ENCODE results near the gene RAI1. TPM values are rescaled to one million over a fixed set of nuclear protein-coding genes. Genes with fewer than 3 reads are reported as not detected.

RAI1 gene
- total and polyA plus RNA-seq, 2 of the 13 experiments (the other 11 are each of a cell fraction or from before 2014, with no cell fraction given), result 3.4 to 5.2 TPM

DNA sequence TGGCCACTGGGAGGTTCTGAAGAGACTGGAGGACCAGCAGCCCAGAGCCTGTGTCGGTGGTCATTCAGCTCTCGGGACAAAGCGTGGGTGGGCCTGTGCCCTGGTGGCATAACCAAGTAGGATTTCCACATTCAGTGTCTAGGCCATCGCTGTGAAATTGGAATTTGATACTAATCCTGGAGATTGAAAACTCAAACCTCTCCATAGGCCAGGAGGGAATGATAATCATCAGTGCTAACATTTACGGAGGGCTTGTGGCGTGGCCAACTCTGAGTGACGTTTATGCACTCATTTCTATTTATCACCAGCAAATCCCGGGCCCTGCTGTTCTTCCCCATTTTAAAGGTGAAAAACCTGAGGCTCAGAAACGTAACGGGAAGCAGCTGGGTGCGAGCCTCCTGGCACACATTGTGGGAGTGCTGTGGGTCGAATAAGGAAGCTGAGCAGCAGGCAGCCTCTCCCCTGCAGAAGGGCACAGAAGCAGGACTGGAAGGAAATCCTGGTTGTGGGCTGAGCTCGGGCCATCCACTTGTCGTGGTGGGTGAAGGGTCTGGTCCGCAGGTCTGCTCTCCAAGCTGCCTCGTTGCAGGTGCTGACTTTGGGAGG, 33.1 kb downstream of the RAI1 start:
- H3K9me3 ChIP-seq (ENCODE audit: low read length), result no peaks in the 10 kb centered on the region
- ATAC-seq (no peak), FAIRE-seq (no peak), DNase-seq (ENCODE audit: low spot score) (no peak)
- H3K36me3 ChIP-seq (replicated peaks in 1 of 2; ENCODE audit: control insufficient read depth in 1 of 2, insufficient read depth in 2 of 2, low read length in 2 of 2), result 0 out of 5 replicates have a peak, but pooled peaks cover 0 to 3% of the 10 kb centered on the region in 2 experiments
- no TSS peak for BruUV-seq (replicated peaks)
- H3K9ac ChIP-seq (ENCODE audit: insufficient read depth, low read depth, low read length), result no peak overlapping the region
- no peak overlapping the region for H3K27ac ChIP-seq (ENCODE audit: extremely low read length, insufficient read depth, low read length)
- peaks cover 10% of the 10 kb centered on the region; the same call in 1 of the 2 replicates for H4K20me1 ChIP-seq (ENCODE audit: insufficient read depth, low read length)
- peaks cover 68% of the 10 kb centered on the region for H3K79me2 ChIP-seq (ENCODE audit: insufficient read depth, low read length)
- H3K4me3 ChIP-seq (replicated peaks in 1 of 3; ENCODE audit: insufficient read depth in 1 of 3, low read depth in 2 of 3, low read length in 3 of 3), result no peak overlapping the region
- in situ Hi-C loops (cut with HindIII; ENCODE audit: extremely low pct_ligation_motif_present, low pct_unique_long_range_greater_than_20kb) (no loop called here), intact Hi-C loops (cut with micrococcal nuclease; ENCODE audit: unreplicated experiment) (loop anchor here (10.0 kb wide), 1 partner anchor 140 kb away; no protein-coding TSS in a partner anchor)
- 94% methylated on average over 14 of the region's 16 CpGs for WGBS (ENCODE audit: low lambda C conversion rate)
- no peak for TF ChIP-seq SP140L (CRISPR knock-in tag; IDR thresholded peaks at IDR 0.05; ENCODE audit: borderline replicate concordance)
- H2AFZ ChIP-seq (ENCODE audit: low read length), result no peak overlapping the region
- H3K4me2 ChIP-seq (ENCODE audit: low read depth, low read length), result no peak overlapping the region
- CTCF ChIA-PET (ENCODE audit: low intra/inter-chr PET ratio, low total read pairs), result no interaction called here
- no peaks in the 10 kb centered on the region for H3K27me3 ChIP-seq (ENCODE audit: control insufficient read depth in 1 of 2, insufficient read depth in 2 of 2, low read length in 2 of 2)
- POLR2A ChIA-PET, result interaction anchor here (1.2 kb wide), 1 partner anchor 122 kb away, joined by 3 read pairs; the partner anchor contains the start of gene SREBF1
- peaks cover 94% of the 10 kb centered on the region for H3K4me1 ChIP-seq (ENCODE audit: insufficient read depth, low read length)

DNA sequence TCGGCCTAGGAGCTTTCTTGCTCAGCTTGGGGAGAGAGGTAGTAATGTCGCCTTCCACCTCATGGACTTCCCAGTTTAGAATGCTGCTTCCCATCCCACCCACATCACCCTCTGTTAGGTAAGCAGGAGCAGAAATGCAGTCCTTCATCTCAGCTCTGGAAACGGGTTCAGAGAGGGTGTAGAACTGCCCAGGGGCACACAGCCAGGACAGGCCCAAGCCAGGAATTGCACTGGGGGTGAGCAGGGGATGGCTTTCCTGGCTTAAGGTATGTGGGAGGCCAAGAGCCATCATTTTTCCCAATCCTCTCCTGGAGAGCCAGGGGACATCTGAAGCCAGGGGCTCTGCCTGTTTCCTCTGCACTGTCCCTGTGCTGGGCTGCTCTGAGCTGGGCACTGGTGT, 33.6 kb downstream of the RAI1 start:
- no peak for TF ChIP-seq HMGXB3 (CRISPR knock-in tag; IDR thresholded peaks at IDR 0.05; ENCODE audit: borderline replicate concordance)
- peak; percentile 96 for TF ChIP-seq ZNF768 (CRISPR knock-in tag; IDR thresholded peaks at IDR 0.05)
- peaks cover 11% of the 10 kb centered on the region; the same call in 1 of the 2 replicates for H4K20me1 ChIP-seq (ENCODE audit: insufficient read depth, low read length)
- 92% methylated on average over 2 of the region's 3 CpGs for WGBS (ENCODE audit: low lambda C conversion rate)
- POLR2A ChIA-PET, result no interaction called here
- H2AFZ ChIP-seq (ENCODE audit: low read length), result no peak overlapping the region
- peaks cover 95% of the 10 kb centered on the region for H3K4me1 ChIP-seq (ENCODE audit: insufficient read depth, low read length)
- no peak for FAIRE-seq
- H3K36me3 ChIP-seq (replicated peaks in 1 of 2; ENCODE audit: control insufficient read depth in 1 of 2, insufficient read depth in 2 of 2, low read length in 2 of 2), result 0 out of 5 replicates have a peak, but pooled peaks cover 0 to 3% of the 10 kb centered on the region in 2 experiments
- H3K4me2 ChIP-seq (ENCODE audit: low read depth, low read length), result no peak overlapping the region
- CTCF ChIA-PET (ENCODE audit: low intra/inter-chr PET ratio, low total read pairs), result no interaction called here
- no peak for DNase-seq (ENCODE audit: low spot score)
- ATAC-seq, result no peak
- intact Hi-C loops (cut with micrococcal nuclease; ENCODE audit: unreplicated experiment), result loop anchor here (5.0 to 10.0 kb wide), 2 partner anchors 33 to 140 kb away; partner anchors contain the start of gene RAI1
- H3K27ac ChIP-seq (ENCODE audit: extremely low read length, insufficient read depth, low read length), result no peak overlapping the region
- H3K9me3 ChIP-seq (ENCODE audit: low read length), result no peaks in the 10 kb centered on the region
- H3K9ac ChIP-seq (ENCODE audit: insufficient read depth, low read depth, low read length), result no peak overlapping the region
- in situ Hi-C loops (cut with HindIII; ENCODE audit: extremely low pct_ligation_motif_present, low pct_unique_long_range_greater_than_20kb), result no loop called here
- H3K27me3 ChIP-seq (ENCODE audit: control insufficient read depth in 1 of 2, insufficient read depth in 2 of 2, low read length in 2 of 2), result no peaks in the 10 kb centered on the region
- BruUV-seq (replicated peaks), result no TSS peak
- H3K4me3 ChIP-seq (replicated peaks in 1 of 3; ENCODE audit: insufficient read depth in 1 of 3, low read depth in 2 of 3, low read length in 3 of 3), result no peak overlapping the region
- H3K79me2 ChIP-seq (ENCODE audit: insufficient read depth, low read length), result peaks cover 72% of the 10 kb centered on the region

All from HepG2 (cell line).